ENCODE data around the gene EFNA5. TPM values are rescaled to one million over a fixed set of nuclear protein-coding genes. Genes with fewer than 3 reads are reported as not detected.

The EFNA5 gene
- total RNA-seq, 1 experiment from 2014 or later: 0.22 TPM

- BruUV-seq (replicated peaks): no TSS peak
- POLR2A ChIA-PET: interaction anchor here (1.2 to 1.5 kb wide), 2 partner anchors 10 to 20 kb away, joined by 3 read pairs; no protein-coding TSS in a partner anchor
- H3K27ac ChIP-seq (ENCODE audit: low read depth, low read length): no peak overlapping the region
- peak overlapping the region; percentile 85 for H3K4me2 ChIP-seq (ENCODE audit: low read length)
- CTCF ChIA-PET: interaction anchor here (0.6 to 2.3 kb wide), 23 partner anchors 9 to 1304 kb away, joined by 3 to 20 read pairs (median 4); no protein-coding TSS in a partner anchor
- no peak overlapping the region for H3K4me3 ChIP-seq (replicated peaks in 1 of 2; ENCODE audit: low read depth in 1 of 2, low read length in 2 of 2)
- no peaks in the 10 kb centered on the region for H3K36me3 ChIP-seq (ENCODE audit: control insufficient read depth in 1 of 2, insufficient read depth in 2 of 2, low read length in 2 of 2)
- no peak for TF ChIP-seq EGR1 (IDR thresholded peaks at IDR 0.05; ENCODE audit: low read depth)
- no peak for TF ChIP-seq RAD21 (IDR thresholded peaks at IDR 0.05; ENCODE audit: low read depth)
- TF ChIP-seq ZNF274 (IDR thresholded peaks at IDR 0.05; ENCODE audit: low read depth, low read length): no peak
- TF ChIP-seq SRF (IDR thresholded peaks at IDR 0.05; ENCODE audit: low read depth): no peak
- TF ChIP-seq ZFX (IDR thresholded peaks at IDR 0.05): no peak
- no peak for TF ChIP-seq REST (IDR thresholded peaks at IDR 0.05; ENCODE audit: low read depth)
- no peak for TF ChIP-seq EZH2phosphoT487 (IDR thresholded peaks at IDR 0.05; ENCODE audit: borderline replicate concordance)
- TF ChIP-seq POLR2A (IDR thresholded peaks at IDR 0.05; ENCODE audit: borderline replicate concordance, extremely low read depth, insufficient read depth, insufficient read length): no peak
- TF ChIP-seq YY1 (IDR thresholded peaks at IDR 0.05; ENCODE audit: extremely low read depth, insufficient replicate concordance, low read depth, low read length): no peak
- no peak for TF ChIP-seq ATF3 (IDR thresholded peaks at IDR 0.05)
- no peak overlapping the region for H3K9ac ChIP-seq (ENCODE audit: low read length)
- RAD21 ChIA-PET (ENCODE audit: low non-redundant PET in 1 of 2, low total read pairs in 2 of 2, uncharacterized antibody in 2 of 2, unreplicated experiment in 2 of 2): interaction anchor here in 1 of 2 experiments (0.7 to 1.1 kb wide), 2 partner anchors 213 to 266 kb away, joined by 3 read pairs; no protein-coding TSS in a partner anchor
- H2AFZ ChIP-seq (ENCODE audit: low read depth, low read length, poor library complexity, severe bottlenecking): peak overlapping the region; percentile 98
- ATAC-seq: no peak
- DNase-seq (ENCODE audit: low read depth, low spot score): no peak
- H4K20me1 ChIP-seq (ENCODE audit: insufficient read depth): no peaks in the 10 kb centered on the region
- no peaks in the 10 kb centered on the region for H3K9me2 ChIP-seq (ENCODE audit: insufficient read depth)
- H3K9me3 ChIP-seq (ENCODE audit: control insufficient read depth in 1 of 2, insufficient read depth in 1 of 2, low read depth in 1 of 2, low read length in 2 of 2): no peaks in the 10 kb centered on the region
- intact Hi-C loops (cut with micrococcal nuclease): loop anchor here (2.0 kb wide), 1 partner anchor 100 kb away; no protein-coding TSS in a partner anchor
- no peaks in the 10 kb centered on the region for H3K79me2 ChIP-seq (ENCODE audit: insufficient read depth, low read length)
- no peaks in the 10 kb centered on the region for H3K27me3 ChIP-seq (ENCODE audit: insufficient read depth, low read length)
- peaks cover 0 to 17% of the 10 kb centered on the region in 2 experiments; a peak in 2 of 4 replicates for H3K4me1 ChIP-seq (ENCODE audit: control insufficient read depth in 1 of 2, insufficient read depth in 2 of 2, low read length in 2 of 2)
Observed at GRCh38 chr5:107572715-107573368, 97.9 kb downstream of the EFNA5 start.
